HepG2 (cell line): Measurements from ENCODE around the gene GMEB1. TPM values are rescaled to one million over a fixed set of nuclear protein-coding genes. Genes with fewer than 3 reads are reported as not detected.
A peak's percentile ranks its signal among the peaks of the same experiment; 100 is the strongest.

Source experiments
- ELF3 ChIP-seq: IDR thresholded peaks from 2 replicates; pipeline ENCODE4 v1.6.1; 2016; ENCODE audit warnings: missing genetic modification reagents, missing compliant biosample characterization
- HCFC1 ChIP-seq: fragments of 150-350 bp; IDR thresholded peaks from 2 replicates; pipeline ENCODE4 v1.6.1; 2014; ENCODE audit warnings: low read depth, low read length
- MEIS1 ChIP-seq: sonication (generic); formaldehyde crosslinking; IDR thresholded peaks from 2 replicates; pipeline ENCODE4 v1.9.0; 2021; ENCODE audit warnings: mild to moderate bottlenecking, missing genetic modification reagents, moderate library complexity, borderline replicate concordance
- PHF20 ChIP-seq: sonication (generic); formaldehyde crosslinking; IDR thresholded peaks from 2 replicates; pipeline ENCODE4 v1.5.0; 2020; ENCODE audit warnings: mild to moderate bottlenecking, missing genetic modification reagents
- SAP130 ChIP-seq: IDR thresholded peaks from 2 replicates; pipeline ENCODE4 v1.6.1; 2016; ENCODE audit warnings: low read depth
- THYN1 ChIP-seq: sonication (generic); formaldehyde crosslinking; IDR thresholded peaks from 2 replicates; pipeline ENCODE4 v1.8.1; 2023; ENCODE audit warnings: low read depth, mild to moderate bottlenecking, moderate library complexity, missing genetic modification reagents, borderline replicate concordance
- ZNF224 ChIP-seq: sonication (generic); formaldehyde crosslinking; IDR thresholded peaks from 2 replicates; pipeline ENCODE4 v1.5.0; 2020; ENCODE audit warnings: mild to moderate bottlenecking, missing genetic modification reagents
- ZNF230 ChIP-seq: sonication (generic); formaldehyde crosslinking; IDR thresholded peaks from 2 replicates; pipeline ENCODE4 v1.4.0; 2020; ENCODE audit warnings: mild to moderate bottlenecking, missing genetic modification reagents
- ZNF292 ChIP-seq: sonication (generic); formaldehyde crosslinking; IDR thresholded peaks from 2 replicates; pipeline ENCODE4 v1.8.1; 2022; ENCODE audit warnings: mild to moderate bottlenecking, low read depth, missing genetic modification reagents, borderline replicate concordance
- ZNF598 ChIP-seq: sonication (generic); formaldehyde crosslinking; IDR thresholded peaks from 2 replicates; pipeline ENCODE4 v1.5.1; 2020; ENCODE audit warnings: mild to moderate bottlenecking, missing genetic modification reagents, borderline replicate concordance
- ZNF670 ChIP-seq: sonication (generic); formaldehyde crosslinking; IDR thresholded peaks from 2 replicates; pipeline ENCODE4 v1.8.0; 2022; ENCODE audit warnings: mild to moderate bottlenecking, missing genetic modification reagents, borderline replicate concordance
- ZNF7 ChIP-seq: IDR thresholded peaks from 2 replicates; pipeline ENCODE4 v1.6.1; 2016; ENCODE audit warnings: missing biosample characterization, missing genetic modification reagents
- polyA plus RNA-seq, 8 experiments: library from polyadenylated mRNA; depleted of rRNA in 3 of 8; stranded (reverse) in 7 of 8; unstranded in 1 of 8; fragments of >200 nt; fragmentation: Illumina TruSeq in 4 of 8; extraction: Trizol in 4 of 8; gene quantifications; 2 replicates each; pipeline versions ENCODE4 v1.2.1 to v1.2.3, GENCODE V29; 2011 to 2016; ENCODE audit warnings: low read depth in 4 of 8, missing spikeins in 1 of 8, mixed read lengths in 1 of 8; ENCODE audit not compliant: insufficient read depth in 1 of 8
- total RNA-seq, 5 experiments: library from RNA; depleted of rRNA; stranded (reverse); fragments of >200 nt; fragmentation: Illumina TruSeq; extraction: Trizol; gene quantifications; 2 replicates each; pipeline ENCODE4 v1.2.3, GENCODE V29; 2016; ENCODE audit warnings: low read depth in 1 of 5
- TF ChIP-seq, protein P1 (sequence below): IDR thresholded peaks from 2 replicates; pipeline ENCODE4 v1.6.1; 2016; ENCODE audit warnings: mild to moderate bottlenecking
- TF ChIP-seq, protein P2 (sequence below): sonication (generic); formaldehyde crosslinking; IDR thresholded peaks from 2 replicates; pipeline ENCODE4 v1.4.0; 2020; ENCODE audit warnings: missing genetic modification reagents
- TF ChIP-seq, protein P3 (sequence below): sonication (generic); formaldehyde crosslinking; IDR thresholded peaks from 2 replicates; pipeline ENCODE4 v1.4.0; 2020; ENCODE audit warnings: missing genetic modification reagents, borderline replicate concordance
- TF ChIP-seq, protein P4 (sequence below), 2 experiments: IDR thresholded peaks; 2 replicates each; pipeline ENCODE4 v1.6.1; 2011 to 2012; ENCODE audit warnings: low read length in 2 of 2, borderline replicate concordance in 1 of 2, low read depth in 1 of 2, mild to moderate bottlenecking in 1 of 2, moderate library complexity in 1 of 2
- TF ChIP-seq, protein P5 (sequence below): IDR thresholded peaks from 2 replicates; pipeline ENCODE4 v1.6.1; 2012; ENCODE audit warnings: inconsistent platforms

Gene GMEB1
- total and polyA plus RNA-seq, 2 of the 13 experiments (the other 11 are each of a cell fraction or from before 2014, with no cell fraction given): 3.0 to 6.0 TPM

DNA sequence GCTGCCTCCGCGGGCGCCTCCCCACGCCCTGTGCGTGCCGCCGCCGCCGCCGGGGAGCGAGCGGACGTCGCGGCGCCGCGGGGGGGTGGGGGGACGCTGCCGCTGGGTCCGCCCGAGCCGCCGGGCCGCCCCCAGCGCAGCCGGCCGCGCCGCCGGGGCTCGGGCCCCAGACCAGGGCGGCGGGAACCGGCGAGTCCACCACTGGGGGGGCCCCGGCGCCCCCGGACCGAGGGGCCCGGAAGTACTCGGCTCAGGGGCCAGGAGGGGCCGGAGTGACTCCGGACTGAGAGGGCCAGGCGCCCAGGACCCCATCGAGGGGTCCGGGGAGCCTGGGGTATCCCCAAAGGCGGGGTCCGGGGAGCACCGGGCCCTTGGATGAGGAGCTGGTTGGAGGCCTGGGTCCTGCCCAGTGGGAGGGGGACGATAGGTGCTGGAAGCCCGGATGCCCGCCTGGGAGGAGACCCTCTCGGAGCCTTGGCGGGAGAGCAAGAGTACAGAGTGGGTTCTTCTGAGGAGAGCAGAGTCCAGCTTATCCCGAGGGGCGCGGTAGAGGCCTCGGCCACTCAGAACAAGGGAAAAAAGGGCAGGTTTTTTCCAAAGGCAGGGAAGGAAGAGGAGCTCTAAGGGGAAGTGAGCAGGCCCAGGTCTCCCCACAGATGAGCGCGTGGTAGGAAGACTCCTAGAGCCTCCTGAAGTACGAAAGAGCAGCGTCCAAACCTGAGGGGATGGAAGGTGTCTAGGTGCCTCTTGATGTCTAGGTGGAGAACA, 556 bp downstream of the GMEB1 start (continued):
- TF ChIP-seq, protein P1, sequence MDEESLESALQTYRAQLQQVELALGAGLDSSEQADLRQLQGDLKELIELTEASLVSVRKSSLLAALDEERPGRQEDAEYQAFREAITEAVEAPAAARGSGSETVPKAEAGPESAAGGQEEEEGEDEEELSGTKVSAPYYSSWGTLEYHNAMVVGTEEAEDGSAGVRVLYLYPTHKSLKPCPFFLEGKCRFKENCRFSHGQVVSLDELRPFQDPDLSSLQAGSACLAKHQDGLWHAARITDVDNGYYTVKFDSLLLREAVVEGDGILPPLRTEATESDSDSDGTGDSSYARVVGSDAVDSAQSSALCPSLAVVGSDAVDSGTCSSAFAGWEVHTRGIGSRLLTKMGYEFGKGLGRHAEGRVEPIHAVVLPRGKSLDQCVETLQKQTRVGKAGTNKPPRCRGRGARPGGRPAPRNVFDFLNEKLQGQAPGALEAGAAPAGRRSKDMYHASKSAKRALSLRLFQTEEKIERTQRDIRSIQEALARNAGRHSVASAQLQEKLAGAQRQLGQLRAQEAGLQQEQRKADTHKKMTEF: no peak
- no peak for TF ChIP-seq HCFC1
- TF ChIP-seq ZNF292 (CRISPR knock-in tag): no peak
- peak; percentile 64; the same call in 1 of the 2 replicates for TF ChIP-seq ZNF230 (CRISPR knock-in tag)
- TF ChIP-seq, protein P2, sequence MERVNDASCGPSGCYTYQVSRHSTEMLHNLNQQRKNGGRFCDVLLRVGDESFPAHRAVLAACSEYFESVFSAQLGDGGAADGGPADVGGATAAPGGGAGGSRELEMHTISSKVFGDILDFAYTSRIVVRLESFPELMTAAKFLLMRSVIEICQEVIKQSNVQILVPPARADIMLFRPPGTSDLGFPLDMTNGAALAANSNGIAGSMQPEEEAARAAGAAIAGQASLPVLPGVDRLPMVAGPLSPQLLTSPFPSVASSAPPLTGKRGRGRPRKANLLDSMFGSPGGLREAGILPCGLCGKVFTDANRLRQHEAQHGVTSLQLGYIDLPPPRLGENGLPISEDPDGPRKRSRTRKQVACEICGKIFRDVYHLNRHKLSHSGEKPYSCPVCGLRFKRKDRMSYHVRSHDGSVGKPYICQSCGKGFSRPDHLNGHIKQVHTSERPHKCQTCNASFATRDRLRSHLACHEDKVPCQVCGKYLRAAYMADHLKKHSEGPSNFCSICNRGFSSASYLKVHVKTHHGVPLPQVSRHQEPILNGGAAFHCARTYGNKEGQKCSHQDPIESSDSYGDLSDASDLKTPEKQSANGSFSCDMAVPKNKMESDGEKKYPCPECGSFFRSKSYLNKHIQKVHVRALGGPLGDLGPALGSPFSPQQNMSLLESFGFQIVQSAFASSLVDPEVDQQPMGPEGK (CRISPR knock-in tag): peak; percentile 83
- TF ChIP-seq, protein P3, sequence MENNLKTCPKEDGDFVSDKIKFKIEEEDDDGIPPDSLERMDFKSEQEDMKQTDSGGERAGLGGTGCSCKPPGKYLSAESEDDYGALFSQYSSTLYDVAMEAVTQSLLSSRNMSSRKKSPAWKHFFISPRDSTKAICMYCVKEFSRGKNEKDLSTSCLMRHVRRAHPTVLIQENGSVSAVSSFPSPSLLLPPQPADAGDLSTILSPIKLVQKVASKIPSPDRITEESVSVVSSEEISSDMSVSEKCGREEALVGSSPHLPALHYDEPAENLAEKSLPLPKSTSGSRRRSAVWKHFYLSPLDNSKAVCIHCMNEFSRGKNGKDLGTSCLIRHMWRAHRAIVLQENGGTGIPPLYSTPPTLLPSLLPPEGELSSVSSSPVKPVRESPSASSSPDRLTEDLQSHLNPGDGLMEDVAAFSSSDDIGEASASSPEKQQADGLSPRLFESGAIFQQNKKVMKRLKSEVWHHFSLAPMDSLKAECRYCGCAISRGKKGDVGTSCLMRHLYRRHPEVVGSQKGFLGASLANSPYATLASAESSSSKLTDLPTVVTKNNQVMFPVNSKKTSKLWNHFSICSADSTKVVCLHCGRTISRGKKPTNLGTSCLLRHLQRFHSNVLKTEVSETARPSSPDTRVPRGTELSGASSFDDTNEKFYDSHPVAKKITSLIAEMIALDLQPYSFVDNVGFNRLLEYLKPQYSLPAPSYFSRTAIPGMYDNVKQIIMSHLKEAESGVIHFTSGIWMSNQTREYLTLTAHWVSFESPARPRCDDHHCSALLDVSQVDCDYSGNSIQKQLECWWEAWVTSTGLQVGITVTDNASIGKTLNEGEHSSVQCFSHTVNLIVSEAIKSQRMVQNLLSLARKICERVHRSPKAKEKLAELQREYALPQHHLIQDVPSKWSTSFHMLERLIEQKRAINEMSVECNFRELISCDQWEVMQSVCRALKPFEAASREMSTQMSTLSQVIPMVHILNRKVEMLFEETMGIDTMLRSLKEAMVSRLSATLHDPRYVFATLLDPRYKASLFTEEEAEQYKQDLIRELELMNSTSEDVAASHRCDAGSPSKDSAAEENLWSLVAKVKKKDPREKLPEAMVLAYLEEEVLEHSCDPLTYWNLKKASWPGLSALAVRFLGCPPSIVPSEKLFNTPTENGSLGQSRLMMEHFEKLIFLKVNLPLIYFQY (CRISPR knock-in tag): peak; percentile 50; the same call in 1 of the 2 replicates
- TF ChIP-seq, protein P4, sequence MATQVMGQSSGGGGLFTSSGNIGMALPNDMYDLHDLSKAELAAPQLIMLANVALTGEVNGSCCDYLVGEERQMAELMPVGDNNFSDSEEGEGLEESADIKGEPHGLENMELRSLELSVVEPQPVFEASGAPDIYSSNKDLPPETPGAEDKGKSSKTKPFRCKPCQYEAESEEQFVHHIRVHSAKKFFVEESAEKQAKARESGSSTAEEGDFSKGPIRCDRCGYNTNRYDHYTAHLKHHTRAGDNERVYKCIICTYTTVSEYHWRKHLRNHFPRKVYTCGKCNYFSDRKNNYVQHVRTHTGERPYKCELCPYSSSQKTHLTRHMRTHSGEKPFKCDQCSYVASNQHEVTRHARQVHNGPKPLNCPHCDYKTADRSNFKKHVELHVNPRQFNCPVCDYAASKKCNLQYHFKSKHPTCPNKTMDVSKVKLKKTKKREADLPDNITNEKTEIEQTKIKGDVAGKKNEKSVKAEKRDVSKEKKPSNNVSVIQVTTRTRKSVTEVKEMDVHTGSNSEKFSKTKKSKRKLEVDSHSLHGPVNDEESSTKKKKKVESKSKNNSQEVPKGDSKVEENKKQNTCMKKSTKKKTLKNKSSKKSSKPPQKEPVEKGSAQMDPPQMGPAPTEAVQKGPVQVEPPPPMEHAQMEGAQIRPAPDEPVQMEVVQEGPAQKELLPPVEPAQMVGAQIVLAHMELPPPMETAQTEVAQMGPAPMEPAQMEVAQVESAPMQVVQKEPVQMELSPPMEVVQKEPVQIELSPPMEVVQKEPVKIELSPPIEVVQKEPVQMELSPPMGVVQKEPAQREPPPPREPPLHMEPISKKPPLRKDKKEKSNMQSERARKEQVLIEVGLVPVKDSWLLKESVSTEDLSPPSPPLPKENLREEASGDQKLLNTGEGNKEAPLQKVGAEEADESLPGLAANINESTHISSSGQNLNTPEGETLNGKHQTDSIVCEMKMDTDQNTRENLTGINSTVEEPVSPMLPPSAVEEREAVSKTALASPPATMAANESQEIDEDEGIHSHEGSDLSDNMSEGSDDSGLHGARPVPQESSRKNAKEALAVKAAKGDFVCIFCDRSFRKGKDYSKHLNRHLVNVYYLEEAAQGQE (IDR thresholded peaks at IDR 0.05; ENCODE audit: borderline replicate concordance in 1 of 2, low read depth in 1 of 2, low read length in 2 of 2): no peak
- TF ChIP-seq, protein P5, sequence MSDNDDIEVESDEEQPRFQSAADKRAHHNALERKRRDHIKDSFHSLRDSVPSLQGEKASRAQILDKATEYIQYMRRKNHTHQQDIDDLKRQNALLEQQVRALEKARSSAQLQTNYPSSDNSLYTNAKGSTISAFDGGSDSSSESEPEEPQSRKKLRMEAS: peak; percentile 41; the same call in 1 of the 2 replicates
- peak; percentile 6; the same call in 1 of the 2 replicates for TF ChIP-seq ELF3 (CRISPR knock-in tag)
- 0 out of 2 replicates have a peak, but pooled peaks have one; percentile 41 for TF ChIP-seq ZNF224 (CRISPR knock-in tag)
- peak; percentile 35; the same call in 1 of the 2 replicates for TF ChIP-seq ZNF598 (CRISPR knock-in tag)
- no peak for TF ChIP-seq THYN1
- TF ChIP-seq ZNF670 (CRISPR knock-in tag): no peak
- no peak for TF ChIP-seq ZNF7 (CRISPR knock-in tag)
- peak; percentile 26; the same call in 1 of the 2 replicates for TF ChIP-seq PHF20 (CRISPR knock-in tag)
- 0 out of 2 replicates have a peak, but pooled peaks have one; percentile 23 for TF ChIP-seq MEIS1 (CRISPR knock-in tag)
- TF ChIP-seq SAP130 (CRISPR knock-in tag): peak; percentile 25; the same call in 1 of the 2 replicates
